LNCaP clone FGC (cell line): ENCODE results near the gene PRKD3.

Experiments used
- DNase-seq: peaks from one replicate; pipeline ENCODE4 v3.0.0-alpha.2; 2011; ENCODE audit warnings: low read depth
- H3K4me3 ChIP-seq: 2 replicates; pipeline ENCODE4 v1.5.1; 2011; ENCODE audit warnings: mild to moderate bottlenecking, low read depth, low read length, control low read depth
- TF ChIP-seq, protein P1 (sequence below): IDR thresholded peaks from 2 replicates; pipeline ENCODE4 v1.5.1; 2012; ENCODE audit warnings: mild to moderate bottlenecking; ENCODE audit not compliant: control insufficient read depth, insufficient read depth; ENCODE audit errors: extremely low read depth

Gene PRKD3

DNA sequence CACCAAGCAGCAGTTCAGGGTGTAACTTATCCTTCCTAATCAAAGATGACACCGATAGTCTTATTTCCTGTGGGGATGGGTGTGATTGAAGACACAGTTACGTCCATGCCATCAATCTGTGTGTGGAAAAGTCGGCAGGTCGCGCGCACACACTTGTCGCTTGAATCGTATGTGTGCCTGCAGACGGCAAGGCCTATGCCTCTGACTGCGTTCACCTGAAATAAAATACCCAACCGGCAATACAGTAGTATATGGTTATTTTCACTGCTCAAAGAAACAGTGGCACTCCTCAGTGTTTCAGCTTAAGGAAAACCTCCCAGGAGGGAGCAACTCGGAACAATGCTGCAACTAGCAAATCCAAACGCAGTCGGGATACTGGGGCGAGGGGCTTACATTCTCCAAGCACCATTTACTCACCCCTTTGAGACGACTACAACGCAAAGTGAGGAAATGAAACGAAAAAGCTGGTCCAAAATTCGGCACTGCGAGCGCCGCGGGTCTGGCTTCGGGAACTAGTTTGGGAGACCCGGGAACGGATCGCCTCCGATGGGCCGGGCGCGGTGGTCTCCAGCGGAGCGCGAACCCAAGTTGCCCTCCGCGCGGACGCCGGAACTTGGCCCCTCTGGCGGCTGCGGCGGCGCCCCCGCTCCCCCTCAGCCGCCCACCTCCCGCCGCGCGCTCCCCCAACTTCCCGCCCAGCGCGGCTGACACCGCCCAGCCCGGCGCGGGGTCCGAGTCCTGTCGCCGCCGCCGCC, 675 bp downstream of the PRKD3 start:
- TF ChIP-seq, protein P1, sequence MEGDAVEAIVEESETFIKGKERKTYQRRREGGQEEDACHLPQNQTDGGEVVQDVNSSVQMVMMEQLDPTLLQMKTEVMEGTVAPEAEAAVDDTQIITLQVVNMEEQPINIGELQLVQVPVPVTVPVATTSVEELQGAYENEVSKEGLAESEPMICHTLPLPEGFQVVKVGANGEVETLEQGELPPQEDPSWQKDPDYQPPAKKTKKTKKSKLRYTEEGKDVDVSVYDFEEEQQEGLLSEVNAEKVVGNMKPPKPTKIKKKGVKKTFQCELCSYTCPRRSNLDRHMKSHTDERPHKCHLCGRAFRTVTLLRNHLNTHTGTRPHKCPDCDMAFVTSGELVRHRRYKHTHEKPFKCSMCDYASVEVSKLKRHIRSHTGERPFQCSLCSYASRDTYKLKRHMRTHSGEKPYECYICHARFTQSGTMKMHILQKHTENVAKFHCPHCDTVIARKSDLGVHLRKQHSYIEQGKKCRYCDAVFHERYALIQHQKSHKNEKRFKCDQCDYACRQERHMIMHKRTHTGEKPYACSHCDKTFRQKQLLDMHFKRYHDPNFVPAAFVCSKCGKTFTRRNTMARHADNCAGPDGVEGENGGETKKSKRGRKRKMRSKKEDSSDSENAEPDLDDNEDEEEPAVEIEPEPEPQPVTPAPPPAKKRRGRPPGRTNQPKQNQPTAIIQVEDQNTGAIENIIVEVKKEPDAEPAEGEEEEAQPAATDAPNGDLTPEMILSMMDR: no peak
- peak overlapping the region; percentile 74 for H3K4me3 ChIP-seq
- no peak for DNase-seq

- TF ChIP-seq, protein P1: no peak
- peak overlapping the region; percentile 74 for H3K4me3 ChIP-seq
- DNase-seq: no peak
Measured at GRCh38 chr2:37323176-37323780, 1.4 kb downstream of the PRKD3 start.

DNA sequence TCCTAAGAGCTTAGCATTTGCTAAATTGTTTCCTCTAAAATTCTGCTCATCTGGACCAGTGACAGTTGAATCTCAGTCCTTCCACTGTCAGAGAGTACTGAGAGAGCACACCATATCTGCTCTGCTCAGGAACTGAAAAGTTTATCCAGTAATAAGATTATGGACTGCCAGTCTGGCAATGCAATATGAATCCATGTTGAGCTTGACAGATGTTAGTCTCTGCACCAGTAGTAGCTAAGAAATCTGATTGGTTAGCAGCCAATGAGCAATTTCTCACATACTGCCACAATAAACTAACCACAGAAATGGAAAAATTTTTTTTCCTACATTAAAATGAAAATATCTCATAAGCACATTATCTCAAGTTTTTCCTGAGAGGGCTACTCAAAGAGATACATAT, 2.3 kb downstream of the PRKD3 start:
- TF ChIP-seq, protein P1: no peak
- no peak overlapping the region for H3K4me3 ChIP-seq
- no peak for DNase-seq

DNA sequence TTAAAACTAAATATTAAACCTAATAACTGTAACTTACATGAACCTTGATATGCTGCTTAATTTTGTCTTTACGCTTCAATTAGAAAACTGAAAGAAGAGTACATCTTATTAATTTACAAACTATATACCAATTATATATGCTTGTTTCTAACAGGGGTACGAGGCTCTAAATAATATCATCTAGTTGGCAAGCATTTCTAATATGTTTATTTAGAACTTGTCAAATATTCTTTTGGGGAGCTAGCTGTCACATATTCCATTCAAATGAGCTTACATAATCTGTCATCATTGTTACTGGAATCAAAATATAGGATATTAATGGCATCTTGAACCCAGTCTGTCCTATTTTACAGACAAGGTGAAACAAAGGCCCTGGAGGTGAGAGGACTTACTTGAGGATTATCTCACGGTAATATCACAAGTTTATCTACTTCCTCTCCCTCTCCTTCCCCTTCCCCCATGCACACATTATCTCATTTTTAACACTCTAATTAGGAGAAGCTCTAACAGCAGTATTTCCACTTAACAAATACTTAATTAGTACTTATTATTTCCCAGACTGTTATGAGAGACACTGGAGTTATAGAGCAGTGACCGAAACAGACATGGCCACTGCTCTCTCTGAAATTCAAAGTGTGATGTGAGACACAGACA, 3.5 kb downstream of the PRKD3 start:
- DNase-seq: no peak
- TF ChIP-seq, protein P1: no peak
- H3K4me3 ChIP-seq: no peak overlapping the region

GRCh38 chr2:37319754-37320609, 4.7 kb downstream of the PRKD3 start:
- TF ChIP-seq, protein P1: no peak
- H3K4me3 ChIP-seq: no peak overlapping the region

GRCh38 chr2:37318401-37318800, 6.2 kb downstream of the PRKD3 start:
- no peak for DNase-seq
- TF ChIP-seq, protein P1: no peak
- H3K4me3 ChIP-seq: no peak overlapping the region

More at GRCh38 chr2:37319754-37320609, 4.7 kb downstream of the PRKD3 start:
- no peak for DNase-seq
